HL-60 (cell line): ENCODE results near the gene HOXC12.

Experiments
- DNase-seq, 2 experiments: peaks; one replicate each; pipeline ENCODE4 v3.0.0-alpha.2; 2010 to 2020; ENCODE audit warnings: low read depth in 1 of 2, low spot score in 1 of 2
- H3K27ac ChIP-seq: fragments of 250-450 bp; sonication (Bioruptor Pico); replicated peaks from 2 replicates; pipeline ENCODE4 v1.5.1; 2020; ENCODE audit warnings: mild to moderate bottlenecking, moderate library complexity
- H3K27me3 ChIP-seq: fragments of 250-450 bp; sonication (Bioruptor Pico); 2 replicates; pipeline ENCODE4 v1.5.1; 2021; ENCODE audit warnings: mild to moderate bottlenecking, moderate library complexity; ENCODE audit not compliant: insufficient read depth, poor library complexity, severe bottlenecking
- H3K4me3 ChIP-seq: replicated peaks from 2 replicates; pipeline ENCODE4 v1.5.1; 2011; ENCODE audit warnings: mild to moderate bottlenecking, control low read depth, low read length; ENCODE audit not compliant: insufficient read depth
- CTCF ChIP-seq: IDR thresholded peaks from one replicate; pipeline ENCODE4 v1.5.1; 2011; ENCODE audit warnings: low read length, control low read depth, inconsistent platforms; ENCODE audit not compliant: insufficient read depth
- GABPA ChIP-seq: IDR thresholded peaks from 2 replicates; pipeline ENCODE4 v1.6.1; 2012; ENCODE audit warnings: low read depth
- POLR2AphosphoS5 ChIP-seq: IDR thresholded peaks from 2 replicates; pipeline ENCODE4 v1.6.1; 2012; ENCODE audit warnings: low read depth
- SPI1 ChIP-seq: IDR thresholded peaks from 2 replicates; pipeline ENCODE4 v1.6.1; 2012; ENCODE audit warnings: low read depth, mild to moderate bottlenecking, borderline replicate concordance
- TF ChIP-seq, protein P1 (sequence below): IDR thresholded peaks from 2 replicates; pipeline ENCODE4 v1.6.1; 2012; ENCODE audit warnings: low read depth; ENCODE audit not compliant: insufficient replicate concordance

The HOXC12 gene

DNA sequence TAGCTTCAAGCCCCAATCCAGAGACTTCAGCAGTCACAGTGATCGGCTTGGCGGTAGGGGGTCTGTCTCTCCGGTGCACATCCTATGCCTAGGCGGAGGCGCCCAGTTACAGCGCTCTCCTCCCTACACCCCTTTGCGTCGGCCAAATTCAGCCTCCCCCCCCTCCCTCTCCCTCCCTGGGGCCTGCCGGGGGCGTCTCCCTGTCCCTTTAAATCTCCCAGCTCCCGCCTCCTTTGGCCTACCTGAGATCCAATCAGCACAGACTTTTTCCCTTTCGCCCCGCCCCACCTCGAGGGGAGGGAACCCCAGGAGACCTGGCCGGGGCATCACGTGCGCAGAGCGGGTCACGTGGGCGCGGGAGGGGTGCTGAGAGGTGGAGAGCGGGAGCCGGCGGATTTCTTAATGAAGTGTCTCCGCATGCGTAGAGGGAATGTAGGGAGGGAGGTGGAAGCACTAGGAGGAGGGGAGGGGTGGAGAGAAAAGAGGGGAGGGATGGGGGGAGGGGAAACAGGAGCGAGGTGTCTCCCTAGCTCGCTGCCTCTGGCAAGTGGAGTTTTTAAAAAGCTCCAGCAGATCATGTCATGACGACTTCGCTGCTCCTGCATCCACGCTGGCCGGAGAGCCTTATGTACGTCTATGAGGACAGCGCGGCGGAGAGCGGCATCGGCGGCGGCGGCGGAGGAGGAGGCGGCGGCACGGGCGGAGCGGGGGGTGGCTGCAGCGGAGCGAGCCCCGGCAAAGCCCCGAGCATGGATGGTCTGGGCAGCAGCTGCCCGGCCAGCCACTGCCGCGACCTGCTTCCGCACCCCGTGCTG is 16.2 kb upstream of the HOXC12 start, which contains the start of gene HOXC13:
HOXC13 (plus strand) TSS at position 506 of the 815 bp plus-strand sequence; CDS start at position 582, 76 bp downstream.
- Histone ChIP-seq H3K4me3 (no peak within 1 kb of the TSS), H3K27me3 (peaks cover 80% of the 10 kb centered on the region), H3K27ac (no peak within 1 kb of the TSS)
- no peak for DNase-seq
- TF ChIP-seq SPI1 (no peak), POLR2AphosphoS5 (no peak), GABPA (no peak), CTCF (no peak)
- TF ChIP-seq, protein P1, sequence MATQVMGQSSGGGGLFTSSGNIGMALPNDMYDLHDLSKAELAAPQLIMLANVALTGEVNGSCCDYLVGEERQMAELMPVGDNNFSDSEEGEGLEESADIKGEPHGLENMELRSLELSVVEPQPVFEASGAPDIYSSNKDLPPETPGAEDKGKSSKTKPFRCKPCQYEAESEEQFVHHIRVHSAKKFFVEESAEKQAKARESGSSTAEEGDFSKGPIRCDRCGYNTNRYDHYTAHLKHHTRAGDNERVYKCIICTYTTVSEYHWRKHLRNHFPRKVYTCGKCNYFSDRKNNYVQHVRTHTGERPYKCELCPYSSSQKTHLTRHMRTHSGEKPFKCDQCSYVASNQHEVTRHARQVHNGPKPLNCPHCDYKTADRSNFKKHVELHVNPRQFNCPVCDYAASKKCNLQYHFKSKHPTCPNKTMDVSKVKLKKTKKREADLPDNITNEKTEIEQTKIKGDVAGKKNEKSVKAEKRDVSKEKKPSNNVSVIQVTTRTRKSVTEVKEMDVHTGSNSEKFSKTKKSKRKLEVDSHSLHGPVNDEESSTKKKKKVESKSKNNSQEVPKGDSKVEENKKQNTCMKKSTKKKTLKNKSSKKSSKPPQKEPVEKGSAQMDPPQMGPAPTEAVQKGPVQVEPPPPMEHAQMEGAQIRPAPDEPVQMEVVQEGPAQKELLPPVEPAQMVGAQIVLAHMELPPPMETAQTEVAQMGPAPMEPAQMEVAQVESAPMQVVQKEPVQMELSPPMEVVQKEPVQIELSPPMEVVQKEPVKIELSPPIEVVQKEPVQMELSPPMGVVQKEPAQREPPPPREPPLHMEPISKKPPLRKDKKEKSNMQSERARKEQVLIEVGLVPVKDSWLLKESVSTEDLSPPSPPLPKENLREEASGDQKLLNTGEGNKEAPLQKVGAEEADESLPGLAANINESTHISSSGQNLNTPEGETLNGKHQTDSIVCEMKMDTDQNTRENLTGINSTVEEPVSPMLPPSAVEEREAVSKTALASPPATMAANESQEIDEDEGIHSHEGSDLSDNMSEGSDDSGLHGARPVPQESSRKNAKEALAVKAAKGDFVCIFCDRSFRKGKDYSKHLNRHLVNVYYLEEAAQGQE = no peak

DNA sequence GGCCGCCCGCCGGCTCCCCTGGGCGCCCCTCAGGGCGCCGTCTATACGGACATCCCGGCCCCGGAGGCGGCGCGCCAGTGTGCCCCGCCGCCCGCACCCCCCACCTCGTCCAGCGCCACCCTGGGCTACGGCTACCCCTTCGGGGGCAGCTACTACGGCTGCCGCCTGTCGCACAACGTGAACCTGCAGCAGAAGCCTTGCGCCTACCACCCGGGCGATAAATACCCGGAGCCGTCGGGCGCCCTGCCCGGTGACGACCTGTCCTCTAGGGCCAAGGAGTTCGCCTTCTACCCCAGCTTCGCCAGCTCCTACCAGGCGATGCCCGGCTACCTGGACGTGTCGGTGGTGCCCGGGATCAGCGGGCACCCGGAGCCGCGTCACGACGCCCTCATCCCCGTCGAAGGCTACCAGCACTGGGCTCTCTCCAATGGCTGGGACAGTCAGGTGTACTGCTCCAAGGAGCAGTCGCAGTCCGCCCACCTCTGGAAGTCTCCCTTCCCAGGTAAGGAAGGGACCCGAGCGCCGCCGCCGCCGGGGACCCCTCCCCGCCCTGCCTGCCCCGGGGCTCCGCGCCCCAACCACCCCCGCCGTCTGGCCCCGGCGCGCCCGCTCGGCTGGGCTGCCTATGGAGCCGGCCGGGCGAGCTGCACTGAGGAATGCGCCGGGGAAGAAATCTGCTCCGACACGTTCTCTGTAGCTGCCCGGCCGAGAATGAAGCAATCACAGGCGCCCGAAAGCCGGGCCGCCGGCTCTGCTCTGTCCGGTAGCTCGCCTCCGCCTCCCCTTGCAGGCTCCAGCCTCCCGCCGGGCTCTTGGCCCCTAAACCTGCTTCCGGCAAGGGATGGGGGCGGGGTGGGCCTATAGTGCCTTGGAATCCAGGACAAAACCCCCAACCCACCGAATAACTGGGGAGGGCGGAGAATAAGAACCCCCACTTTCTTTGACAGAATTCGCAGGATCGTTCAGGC is 15.3 kb upstream of the HOXC12 start:
- H3K4me3 ChIP-seq = no peak overlapping the region
- no peak for TF ChIP-seq POLR2AphosphoS5
- no peak for TF ChIP-seq SPI1
- TF ChIP-seq, protein P1 = no peak
- TF ChIP-seq CTCF = no peak
- TF ChIP-seq GABPA = no peak
- peaks cover 80% of the 10 kb centered on the region for H3K27me3 ChIP-seq
- no peak for DNase-seq
- H3K27ac ChIP-seq = no peak overlapping the region

- TF ChIP-seq POLR2AphosphoS5 (no peak), GABPA (no peak), CTCF (no peak), SPI1 (no peak)
- TF ChIP-seq, protein P1 = no peak
- Histone ChIP-seq H3K4me3 (no peak overlapping the region), H3K27me3 (peaks cover 80% of the 10 kb centered on the region), H3K27ac (no peak overlapping the region)
- DNase-seq = no peak
Observed at GRCh38 chr12:53940443-53941014, 14.2 kb upstream of the HOXC12 start.
